Activated CD4-positive, alpha-beta T cell treated with anti-CD3 and anti-CD28 coated beads, Interleukin-2, amount 10 ng/mL, durations not matched to agents 7 days and 5 days (primary cell): Measurements from ENCODE around the gene PAQR8. TPM values are rescaled to one million over a fixed set of nuclear protein-coding genes. Genes with fewer than 3 reads are reported as not detected.

Source experiments
- CTCF ChIA-PET: fragments of 350-600 bp; sonication (Branson Sonifier 250); formaldehyde crosslinking; loops from one replicate; lab custom pipeline; 2021; ENCODE audit warnings: antibody characterized with exemption; lab: Charles Lee
- POLR2A ChIA-PET: fragments of 350-600 bp; sonication (Branson Sonifier 250); formaldehyde crosslinking; loops from one replicate; lab custom pipeline; 2021; ENCODE audit warnings: antibody characterized with exemption; lab: Charles Lee
- DNase-seq: peaks from one replicate; pipeline ENCODE4 v3.0.0-alpha.2; 2020
- H3K27ac Mint-ChIP-seq: one replicate; pipeline ENCODE4 v1.8.0; 2021; ENCODE audit warnings: mild to moderate bottlenecking, moderate library complexity, mixed read lengths
- H3K27me3 Mint-ChIP-seq: one replicate; pipeline ENCODE4 v1.8.0; 2021; ENCODE audit warnings: mixed read lengths
- H3K36me3 Mint-ChIP-seq: one replicate; pipeline ENCODE4 v1.8.0; 2021; ENCODE audit warnings: low read depth, mixed read lengths
- H3K4me1 Mint-ChIP-seq: one replicate; pipeline ENCODE4 v1.8.0; 2021; ENCODE audit warnings: mixed read lengths
- H3K4me3 Mint-ChIP-seq: one replicate; pipeline ENCODE4 v1.8.0; 2021; ENCODE audit warnings: mild to moderate bottlenecking, moderate library complexity, mixed read lengths
- H3K9me3 Mint-ChIP-seq: one replicate; pipeline ENCODE4 v1.8.0; 2021; ENCODE audit warnings: mixed read lengths
- total RNA-seq, 2 experiments: library from RNA; stranded (reverse); gene quantifications; one replicate each; pipeline ENCODE4 v1.2.3, GENCODE V29; 2021

PAQR8 gene
- 10 to 100 TPM; 21.2 to 22.8 TPM for total RNA-seq

- no peaks in the 10 kb centered on the region for H3K9me3 Mint-ChIP-seq
- H3K27ac Mint-ChIP-seq = peak within 1 kb of the TSS; percentile 95
- POLR2A ChIA-PET = interaction anchor here (0.6 to 1.4 kb wide), 8 partner anchors 28 to 819 kb away, joined by 3 to 6 read pairs (median 4); partner anchors contain the start of gene MCM3
- H3K36me3 Mint-ChIP-seq = peaks cover 27% of the 10 kb centered on the region
- peak; percentile 75 for DNase-seq
- H3K4me1 Mint-ChIP-seq = peaks cover 40% of the 10 kb centered on the region
- CTCF ChIA-PET = interaction anchor here (0.6 to 2.0 kb wide), 20 partner anchors 9 to 352 kb away, joined by 3 to 10 read pairs (median 4); partner anchors contain the start of genes EFHC1 and MCM3
- H3K27me3 Mint-ChIP-seq = no peaks in the 10 kb centered on the region
- H3K4me3 Mint-ChIP-seq = peak within 1 kb of the TSS; percentile 99
Measured at GRCh38 chr6:52361945-52362442, at the start of gene PAQR8. Gene PAQR8 (plus strand): TSS chr6:52362151. CDS start chr6:52403214, 41,063 bp downstream.

- H3K27me3 Mint-ChIP-seq = no peaks in the 10 kb centered on the region
- H3K9me3 Mint-ChIP-seq = no peaks in the 10 kb centered on the region
- CTCF ChIA-PET = interaction anchor here (1.3 to 1.6 kb wide), 2 partner anchors 9 to 26 kb away, joined by 5 read pairs; no protein-coding TSS in a partner anchor
Measured at GRCh38 chr6:52312461-52312860, 49.5 kb upstream of the PAQR8 start.

GRCh38 chr6:52314752-52315151 lies 47.2 kb upstream of the PAQR8 start:
- Mint-ChIP-seq H3K4me3 (no peak overlapping the region), H3K9me3 (no peaks in the 10 kb centered on the region), H3K27me3 (no peaks in the 10 kb centered on the region), H3K27ac (no peak overlapping the region), H3K36me3 (no peaks in the 10 kb centered on the region), H3K4me1 (peaks cover 18% of the 10 kb centered on the region)
- POLR2A ChIA-PET = no interaction called here
- DNase-seq = no peak
- CTCF ChIA-PET = no interaction called here

More at GRCh38 chr6:52312461-52312860, 49.5 kb upstream of the PAQR8 start:
- DNase-seq = no peak
- Mint-ChIP-seq H3K36me3 (peaks cover 1% of the 10 kb centered on the region), H3K4me1 (peaks cover 23% of the 10 kb centered on the region), H3K27ac (no peak overlapping the region), H3K4me3 (no peak overlapping the region)
- POLR2A ChIA-PET = no interaction called here

GRCh38 chr6:52317211-52317610 lies 44.7 kb upstream of the PAQR8 start:
- DNase-seq = no peak
- Mint-ChIP-seq H3K27ac (no peak overlapping the region), H3K4me3 (no peak overlapping the region), H3K36me3 (no peaks in the 10 kb centered on the region), H3K4me1 (peaks cover 12% of the 10 kb centered on the region), H3K27me3 (no peaks in the 10 kb centered on the region), H3K9me3 (no peaks in the 10 kb centered on the region)
- POLR2A ChIA-PET = no interaction called here
- CTCF ChIA-PET = interaction anchor here (1.4 kb wide), 1 partner anchor 31 kb away, joined by 5 read pairs; no protein-coding TSS in a partner anchor

GRCh38 chr6:52317841-52318581 lies 43.9 kb upstream of the PAQR8 start:
- ChIA-PET CTCF (interaction anchor here (1.9 kb wide), 1 partner anchor 10 kb away, joined by 5 read pairs; no protein-coding TSS in a partner anchor), POLR2A (no interaction called here)
- Mint-ChIP-seq H3K27ac (no peak overlapping the region), H3K27me3 (no peaks in the 10 kb centered on the region), H3K4me1 (peaks cover 12% of the 10 kb centered on the region), H3K36me3 (no peaks in the 10 kb centered on the region), H3K9me3 (no peaks in the 10 kb centered on the region), H3K4me3 (no peak overlapping the region)
- no peak for DNase-seq

- Mint-ChIP-seq H3K27me3 (peaks cover 4% of the 10 kb centered on the region), H3K9me3 (no peaks in the 10 kb centered on the region), H3K27ac (no peak overlapping the region), H3K4me1 (no peaks in the 10 kb centered on the region), H3K4me3 (no peak overlapping the region), H3K36me3 (no peaks in the 10 kb centered on the region)
- DNase-seq = no peak
- ChIA-PET CTCF (interaction anchor here (1.4 kb wide), 1 partner anchor 39 kb away, joined by 3 read pairs; the partner anchor contains the start of gene MCM3), POLR2A (no interaction called here)
Measured at GRCh38 chr6:52324189-52324588, 37.8 kb upstream of the PAQR8 start.

GRCh38 chr6:52325695-52326471 lies 36.1 kb upstream of the PAQR8 start:
- H3K27ac Mint-ChIP-seq = no peak overlapping the region
- ChIA-PET CTCF (interaction anchor here (1.1 to 1.4 kb wide), 3 partner anchors 26 to 41 kb away, joined by 3 read pairs; partner anchors contain the start of genes MCM3 and PAQR8), POLR2A (no interaction called here)
- no peaks in the 10 kb centered on the region for H3K4me1 Mint-ChIP-seq
- no peaks in the 10 kb centered on the region for H3K36me3 Mint-ChIP-seq
- DNase-seq = no peak
- no peaks in the 10 kb centered on the region for H3K9me3 Mint-ChIP-seq
- no peak overlapping the region for H3K4me3 Mint-ChIP-seq
- peaks cover 4% of the 10 kb centered on the region for H3K27me3 Mint-ChIP-seq

- H3K27me3 Mint-ChIP-seq = peaks cover 4% of the 10 kb centered on the region
- ChIA-PET POLR2A (no interaction called here), CTCF (interaction anchor here (0.5 to 2.4 kb wide), 4 partner anchors 8 to 27 kb away, joined by 3 to 7 read pairs (median 4); no protein-coding TSS in a partner anchor)
- no peak overlapping the region for H3K27ac Mint-ChIP-seq
- H3K4me3 Mint-ChIP-seq = no peak overlapping the region
- H3K9me3 Mint-ChIP-seq = no peaks in the 10 kb centered on the region
- no peak for DNase-seq
- no peaks in the 10 kb centered on the region for H3K36me3 Mint-ChIP-seq
- peaks cover 1% of the 10 kb centered on the region for H3K4me1 Mint-ChIP-seq
Measured at GRCh38 chr6:52326540-52327364, 35.2 kb upstream of the PAQR8 start.

GRCh38 chr6:52328303-52328662 lies 33.7 kb upstream of the PAQR8 start:
- POLR2A ChIA-PET = no interaction called here
- DNase-seq = no peak
- Mint-ChIP-seq H3K27me3 (peaks cover 4% of the 10 kb centered on the region), H3K4me3 (no peak overlapping the region), H3K4me1 (peaks cover 10% of the 10 kb centered on the region), H3K36me3 (no peaks in the 10 kb centered on the region), H3K9me3 (peaks cover 2% of the 10 kb centered on the region), H3K27ac (no peak overlapping the region)
- CTCF ChIA-PET = interaction anchor here (0.6 to 2.4 kb wide), 4 partner anchors 9 to 113 kb away, joined by 3 to 7 read pairs (median 4); no protein-coding TSS in a partner anchor

GRCh38 chr6:52328729-52329128 lies 33.2 kb upstream of the PAQR8 start:
- Mint-ChIP-seq H3K36me3 (no peaks in the 10 kb centered on the region), H3K4me1 (peaks cover 14% of the 10 kb centered on the region), H3K27me3 (peaks cover 4% of the 10 kb centered on the region), H3K9me3 (peaks cover 2% of the 10 kb centered on the region), H3K27ac (no peak overlapping the region), H3K4me3 (no peak overlapping the region)
- POLR2A ChIA-PET = no interaction called here
- DNase-seq = no peak
- CTCF ChIA-PET = interaction anchor here (0.6 to 2.4 kb wide), 5 partner anchors 9 to 114 kb away, joined by 3 to 7 read pairs (median 4); no protein-coding TSS in a partner anchor

GRCh38 chr6:52330470-52330869 lies 31.5 kb upstream of the PAQR8 start:
- H3K36me3 Mint-ChIP-seq = no peaks in the 10 kb centered on the region
- peaks cover 2% of the 10 kb centered on the region for H3K9me3 Mint-ChIP-seq
- peaks cover 26% of the 10 kb centered on the region for H3K4me1 Mint-ChIP-seq
- H3K27ac Mint-ChIP-seq = no peak overlapping the region
- H3K4me3 Mint-ChIP-seq = no peak overlapping the region
- POLR2A ChIA-PET = no interaction called here
- CTCF ChIA-PET = interaction anchor here (1.1 kb wide), 1 partner anchor 22 kb away, joined by 3 read pairs; no protein-coding TSS in a partner anchor
- peaks cover 4% of the 10 kb centered on the region for H3K27me3 Mint-ChIP-seq
- no peak for DNase-seq
